HG03565 (cell line): ENCODE measurements around the gene AP1M1.

Experiments
- ATAC-seq: cut with Tn5 transposase; IDR thresholded peaks from one replicate; pipeline ENCODE4 v1.9.1; 2021; ENCODE audit warnings: mild to moderate bottlenecking, moderate library complexity; ENCODE audit not compliant: unreplicated experiment

AP1M1 gene

DNA sequence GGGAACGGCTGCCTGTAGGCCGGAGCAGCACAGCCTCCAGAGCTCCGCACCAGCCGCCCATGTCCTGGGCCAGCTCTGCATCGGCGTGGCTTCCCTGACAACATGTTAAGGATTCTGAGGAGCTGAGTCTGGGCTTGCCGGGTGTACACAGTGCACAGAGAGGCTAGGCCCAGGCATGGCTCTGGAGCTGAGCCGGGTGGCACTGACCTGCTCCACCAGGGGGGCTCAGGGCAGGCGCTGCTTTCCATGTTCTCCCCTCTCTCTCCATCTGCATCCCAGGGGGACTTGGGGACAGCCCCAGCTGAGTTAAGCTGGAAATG is 31.6 kb downstream of the AP1M1 start:
- no peak for ATAC-seq

DNA sequence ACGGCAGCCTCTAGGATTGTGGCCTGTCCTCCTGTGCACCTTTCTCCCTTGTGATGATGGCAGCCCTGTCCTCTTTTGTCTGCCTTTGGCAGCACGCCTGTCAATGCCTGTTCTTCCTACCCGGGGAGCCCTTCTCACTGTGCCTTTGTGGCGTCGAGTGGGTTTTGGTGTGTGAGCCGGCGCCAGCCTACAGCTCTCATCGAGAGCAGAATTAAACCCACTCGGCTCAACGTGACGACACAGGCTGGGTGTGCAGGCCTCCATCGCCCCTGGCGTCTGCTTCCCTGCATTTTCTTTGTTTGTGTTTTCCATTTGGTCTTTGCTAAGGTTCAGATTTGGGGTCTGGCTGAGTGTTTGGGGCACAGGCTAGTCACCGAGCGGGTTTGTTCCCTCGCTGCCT is 34.4 kb downstream of the AP1M1 start:
- ATAC-seq, result no peak

DNA sequence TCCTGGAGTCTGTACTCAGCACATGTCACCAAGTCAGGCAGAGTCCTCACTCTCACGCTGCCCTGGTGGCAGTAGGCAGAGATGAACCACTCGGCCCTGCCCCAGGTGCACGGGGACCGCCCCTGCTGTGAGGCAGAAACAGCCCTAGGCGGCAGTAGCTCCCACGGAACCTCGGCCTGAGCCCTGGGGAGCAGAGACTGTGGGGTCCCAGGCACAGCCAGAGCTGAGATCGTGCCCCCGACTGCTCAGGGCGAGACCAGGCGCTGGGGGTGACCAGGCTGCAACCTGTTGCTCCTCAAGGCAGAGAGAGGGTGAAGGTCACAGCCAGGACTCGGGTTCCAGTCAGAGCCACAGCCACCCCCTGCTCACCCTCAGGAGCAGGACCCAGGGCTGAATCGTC is 34.9 kb downstream of the AP1M1 start:
- ATAC-seq, result no peak

DNA sequence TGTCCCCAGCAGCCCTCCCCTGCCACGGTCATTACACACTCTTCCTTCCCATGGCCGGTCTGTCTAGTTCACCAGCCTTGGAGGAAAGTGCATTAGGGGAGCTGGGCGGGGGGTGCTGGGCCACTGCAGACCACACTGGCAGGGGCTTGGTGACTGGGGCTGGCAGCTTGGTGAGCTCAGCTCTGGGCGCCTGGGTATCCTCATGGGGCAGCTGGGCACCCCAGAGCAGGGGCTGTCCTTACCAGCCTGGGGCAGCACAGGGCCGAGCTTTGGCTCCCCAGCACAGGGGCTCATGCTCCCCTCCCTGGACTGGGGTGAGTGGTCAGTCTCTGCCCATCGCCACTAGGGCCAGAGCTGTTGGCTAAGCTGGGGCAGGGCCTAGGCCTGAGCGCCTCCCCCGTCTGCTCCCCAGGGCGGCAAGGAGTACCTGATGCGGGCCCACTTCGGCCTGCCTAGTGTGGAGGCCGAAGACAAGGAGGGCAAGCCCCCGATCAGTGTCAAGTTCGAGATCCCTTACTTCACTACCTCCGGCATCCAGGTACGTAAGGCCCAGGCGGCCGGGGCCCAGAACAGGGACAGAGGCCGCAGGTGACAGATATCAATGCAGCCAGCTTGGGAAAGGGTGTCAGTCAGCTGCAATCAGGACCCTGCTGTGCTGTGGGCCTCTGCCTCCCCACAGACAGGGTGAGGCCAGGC is 35.5 kb downstream of the AP1M1 start:
- ATAC-seq, result no peak

DNA sequence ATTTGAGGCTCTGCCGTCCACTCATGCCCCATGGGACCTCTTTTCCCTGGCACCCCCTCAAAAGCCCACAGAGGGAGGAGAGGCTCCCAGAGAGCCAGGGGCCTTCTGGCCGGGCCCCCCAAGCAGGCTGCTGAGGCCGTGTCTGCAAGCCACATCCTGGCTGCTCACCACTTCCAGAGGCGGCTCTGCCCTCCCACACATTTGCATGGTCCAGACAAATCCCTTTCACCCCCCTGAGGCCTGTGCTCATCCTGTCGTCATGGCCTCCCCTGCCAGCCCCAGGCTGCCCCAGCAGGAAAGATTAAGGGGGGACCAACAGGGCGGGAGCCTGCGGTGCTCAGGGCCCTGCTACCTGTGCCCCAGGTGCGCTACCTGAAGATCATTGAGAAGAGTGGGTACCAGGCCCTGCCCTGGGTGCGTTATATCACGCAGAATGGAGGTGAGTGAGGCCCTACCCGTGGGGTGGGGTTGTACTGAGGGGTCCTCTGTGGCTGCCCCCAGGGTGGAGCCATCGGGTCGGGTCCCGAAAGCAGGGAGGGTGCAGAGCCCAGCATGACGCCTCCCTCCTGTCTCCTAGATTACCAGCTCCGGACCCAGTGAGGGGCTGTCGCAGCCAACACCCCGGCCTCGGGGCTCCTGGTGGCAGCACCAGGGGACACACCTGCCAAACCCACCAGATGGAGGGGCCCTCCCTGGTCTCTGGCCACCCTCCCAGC is 36.3 kb downstream of the AP1M1 start:
- no peak for ATAC-seq

DNA sequence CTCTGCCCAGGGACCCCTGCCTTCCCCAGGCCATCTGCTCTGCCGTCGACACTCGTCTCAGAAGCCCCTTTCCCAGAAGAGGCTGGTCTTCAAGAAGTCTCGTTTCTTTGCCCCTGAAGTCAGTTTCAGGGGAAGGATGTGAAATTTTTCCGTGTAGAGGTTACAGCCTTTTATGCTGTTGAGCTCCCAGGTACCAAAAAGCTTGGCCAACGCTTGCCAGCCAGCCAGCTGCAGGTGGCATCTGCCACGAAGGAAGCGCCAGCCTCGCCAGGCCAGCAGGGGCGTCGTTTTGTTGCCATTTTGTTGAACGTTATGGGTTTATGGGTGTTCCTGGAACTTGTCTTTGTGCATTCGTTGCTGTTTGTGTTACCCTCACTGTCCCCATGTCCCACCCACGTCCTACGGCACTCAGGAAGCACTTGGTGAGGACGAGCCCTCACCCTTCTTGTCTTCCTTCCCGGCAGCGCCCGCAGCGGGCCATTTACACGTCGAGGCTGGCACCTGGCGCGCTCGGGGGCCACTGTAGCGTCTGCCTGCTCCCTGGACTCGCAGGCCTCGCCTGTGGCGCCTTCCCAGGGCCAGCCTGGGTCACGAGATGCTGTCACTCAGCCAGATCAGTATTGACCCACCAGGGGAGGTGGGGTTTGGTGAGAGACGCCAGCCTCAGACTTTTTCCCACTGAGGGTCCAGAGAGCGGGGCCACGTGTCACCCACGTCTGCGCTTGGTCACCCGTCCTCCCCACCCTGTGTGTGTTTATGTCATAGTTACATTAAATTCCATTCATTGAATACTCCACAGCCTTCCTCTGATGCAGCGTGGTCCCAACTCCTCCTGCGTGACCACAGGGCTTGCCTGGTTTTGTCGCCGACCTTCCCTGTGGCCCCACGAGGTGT is 37.1 kb downstream of the AP1M1 start:
- no peak for ATAC-seq

DNA sequence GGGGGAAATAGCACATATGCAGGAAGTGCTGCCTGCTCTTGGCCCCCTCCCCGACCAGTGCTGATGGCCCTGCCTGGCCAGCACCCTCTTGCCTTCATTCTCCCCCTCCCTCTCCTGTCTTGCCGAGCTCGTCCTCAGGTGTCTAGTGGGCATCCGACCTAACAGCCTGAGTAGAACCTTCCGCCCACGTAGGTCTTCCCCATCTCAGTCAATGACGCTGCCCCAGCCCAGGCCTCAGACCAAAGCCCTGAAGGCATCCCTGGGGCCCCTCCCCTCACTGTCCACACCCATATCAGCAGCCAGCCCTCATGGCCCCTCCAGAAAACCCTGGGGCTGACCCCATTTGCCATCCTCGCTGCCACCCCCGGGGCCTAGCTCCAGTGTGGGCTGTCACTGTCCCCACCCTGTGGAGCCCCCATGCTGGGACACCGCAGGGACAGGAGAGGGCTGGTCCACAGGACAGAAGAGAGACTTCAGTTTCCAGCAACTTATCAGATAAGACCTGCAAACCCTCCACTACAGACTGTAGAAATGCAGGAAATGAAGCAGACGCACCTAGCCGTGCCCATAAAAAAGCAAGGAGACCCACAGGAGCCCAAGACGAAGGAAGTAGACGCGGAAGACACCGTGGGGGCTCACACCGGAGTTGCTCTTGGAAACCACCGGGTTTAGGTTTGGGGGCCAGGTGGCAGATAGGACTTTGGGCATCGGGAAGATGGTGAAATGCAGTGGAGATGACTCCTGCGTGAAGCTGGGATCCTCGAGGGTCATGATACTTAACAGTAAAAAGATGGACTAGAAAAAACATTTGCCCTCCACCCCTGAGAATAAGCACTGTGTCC is 38.3 kb downstream of the AP1M1 start:
- ATAC-seq, result no peak

DNA sequence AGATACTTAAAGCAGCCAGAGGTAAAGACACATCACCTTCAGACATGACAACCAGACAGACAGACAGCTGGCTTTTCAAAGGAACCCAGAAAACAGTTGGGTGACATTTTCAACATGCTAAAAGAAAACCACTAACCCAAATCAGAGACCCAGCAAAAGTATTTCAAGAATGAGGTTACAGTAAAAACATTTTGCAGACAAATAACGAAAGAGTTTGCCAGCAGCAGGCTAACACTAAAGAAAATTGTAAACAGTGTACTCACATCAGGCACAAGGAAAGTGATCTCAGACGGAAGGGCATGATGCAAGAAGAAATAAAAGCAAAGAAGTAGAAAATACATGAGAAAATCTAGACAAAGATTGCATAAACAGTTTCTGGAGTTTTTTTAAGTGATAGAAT is 46.4 kb downstream of the AP1M1 start:
- ATAC-seq, result no peak

DNA sequence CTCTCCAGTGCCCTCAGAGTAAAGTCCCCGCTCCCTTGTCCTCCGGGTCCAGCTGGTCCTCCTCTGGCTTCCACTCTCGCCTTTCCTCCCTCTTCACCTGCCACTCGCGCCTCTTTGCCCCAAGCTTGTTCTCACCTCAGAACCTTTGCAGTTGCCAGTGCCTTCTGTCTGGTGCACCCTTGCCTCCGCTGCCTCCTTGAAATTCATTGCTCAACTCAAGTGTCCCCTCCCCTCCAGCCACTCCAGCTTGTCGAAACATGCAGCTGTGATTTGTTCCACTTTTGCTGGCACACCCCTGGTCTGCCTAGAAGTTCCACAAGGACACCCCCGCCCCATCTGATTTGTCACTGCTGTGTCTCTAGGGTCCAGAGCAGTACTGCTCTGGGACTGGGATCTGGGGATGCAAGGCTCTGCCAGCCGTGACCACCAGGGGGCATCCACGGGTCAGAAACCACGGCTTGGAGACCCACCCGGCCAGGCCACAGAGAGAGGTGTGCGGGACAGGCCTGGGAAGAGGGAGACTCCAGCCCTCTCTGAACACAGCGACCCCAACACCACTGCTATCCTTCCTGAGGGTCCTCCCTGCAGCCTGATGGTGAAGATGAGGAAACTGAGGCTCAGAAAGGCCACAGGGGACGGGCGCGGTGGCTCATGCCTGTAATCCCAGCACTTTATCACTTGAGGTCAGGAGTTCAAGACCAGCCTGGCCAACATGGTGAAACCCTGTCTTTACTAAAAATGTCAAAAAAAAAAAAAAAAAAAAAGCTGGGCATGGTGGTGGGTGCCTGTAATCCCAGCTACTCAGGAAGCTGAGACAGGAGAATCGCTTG is 49.9 kb downstream of the AP1M1 start:
- no peak for ATAC-seq

DNA sequence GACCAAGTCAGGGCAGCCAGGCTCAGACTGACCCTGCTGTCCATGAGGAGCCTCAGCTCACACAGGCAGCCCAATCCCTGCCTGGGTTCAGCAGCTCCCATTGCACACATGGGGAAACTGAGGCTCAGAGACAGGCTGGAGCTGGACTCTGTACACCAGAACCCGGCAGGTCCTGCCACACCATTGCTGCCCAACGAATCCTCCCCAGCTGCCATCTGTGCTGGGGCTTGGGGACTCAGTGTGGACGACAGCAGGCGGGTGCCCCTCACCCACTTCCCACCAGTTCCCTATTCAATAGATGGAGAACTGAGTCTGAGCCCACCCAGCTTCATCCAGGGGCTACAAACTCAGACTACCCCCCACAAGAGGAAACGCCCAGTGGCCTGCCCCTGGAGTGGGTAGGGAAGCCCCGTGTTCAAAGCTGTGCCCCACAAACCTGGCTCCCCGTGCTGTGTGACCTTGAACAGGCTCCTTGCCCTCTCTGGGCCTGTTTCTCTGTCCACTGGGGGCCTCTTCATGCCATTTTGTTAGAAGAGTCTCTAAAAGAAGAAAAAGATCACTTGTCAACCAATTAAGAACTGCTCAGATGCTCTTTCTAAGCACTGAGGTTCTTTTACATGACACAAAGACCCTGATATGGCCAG is 50.8 kb downstream of the AP1M1 start:
- ATAC-seq, result no peak

DNA sequence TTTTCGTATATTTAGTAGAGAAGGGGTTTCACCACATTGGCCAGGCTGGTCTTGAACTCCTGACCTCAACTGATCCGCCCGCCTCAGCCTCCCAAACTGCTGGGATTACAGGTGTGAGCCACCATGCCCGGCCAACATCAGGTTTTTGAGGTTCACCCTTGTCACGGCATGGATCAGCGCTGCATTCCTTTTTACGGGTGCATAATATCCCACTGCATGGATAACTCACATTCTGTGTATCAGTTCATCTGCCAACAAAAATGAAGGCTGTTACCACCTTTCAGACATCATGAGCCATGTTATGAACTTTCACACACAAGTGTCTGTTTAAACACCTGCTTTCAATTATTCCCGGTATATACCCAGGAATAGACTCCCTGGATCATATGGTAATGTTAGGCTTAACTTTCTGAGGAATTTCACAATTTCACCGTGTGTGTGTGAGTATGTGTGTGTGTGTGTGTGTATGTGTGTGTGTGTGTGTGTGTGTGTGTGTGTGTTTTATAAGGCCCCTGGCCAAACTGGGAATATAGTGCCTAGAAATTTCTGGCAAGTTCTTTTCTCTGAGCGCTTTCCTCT is 52.2 kb downstream of the AP1M1 start:
- no peak for ATAC-seq

DNA sequence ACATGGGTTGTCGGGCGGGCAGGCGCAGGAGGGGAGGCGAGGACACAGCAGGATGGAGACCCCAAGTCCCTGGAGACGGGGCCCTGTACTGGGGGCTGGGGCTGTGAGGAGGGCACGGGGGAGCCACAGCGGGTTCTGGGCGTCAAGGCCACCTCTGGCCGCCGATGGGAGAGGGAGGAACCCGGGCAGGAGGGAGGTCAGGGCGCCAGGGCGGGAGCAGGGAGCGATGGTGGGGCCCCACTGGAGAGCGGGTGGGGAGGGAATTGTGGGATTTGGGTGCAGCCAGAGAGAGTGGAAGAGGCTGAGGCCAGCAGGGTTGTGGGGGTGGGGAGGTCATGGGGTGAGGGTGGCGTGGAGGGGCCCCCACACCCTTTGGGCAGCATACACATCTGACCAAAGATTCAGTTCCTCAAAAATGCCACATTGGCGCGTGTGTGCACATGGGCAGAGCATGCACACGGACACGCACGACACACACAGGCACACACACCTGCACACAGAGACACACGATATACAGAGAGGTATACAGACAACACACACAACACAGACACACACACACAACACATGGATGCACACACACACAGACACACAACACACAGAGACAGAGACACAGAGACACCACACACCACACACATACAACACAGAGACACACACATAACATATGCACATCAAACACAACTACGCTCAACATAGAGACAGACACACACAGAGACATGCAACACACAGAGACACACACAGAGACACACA is 54.9 kb downstream of the AP1M1 start:
- ATAC-seq, result no peak

DNA sequence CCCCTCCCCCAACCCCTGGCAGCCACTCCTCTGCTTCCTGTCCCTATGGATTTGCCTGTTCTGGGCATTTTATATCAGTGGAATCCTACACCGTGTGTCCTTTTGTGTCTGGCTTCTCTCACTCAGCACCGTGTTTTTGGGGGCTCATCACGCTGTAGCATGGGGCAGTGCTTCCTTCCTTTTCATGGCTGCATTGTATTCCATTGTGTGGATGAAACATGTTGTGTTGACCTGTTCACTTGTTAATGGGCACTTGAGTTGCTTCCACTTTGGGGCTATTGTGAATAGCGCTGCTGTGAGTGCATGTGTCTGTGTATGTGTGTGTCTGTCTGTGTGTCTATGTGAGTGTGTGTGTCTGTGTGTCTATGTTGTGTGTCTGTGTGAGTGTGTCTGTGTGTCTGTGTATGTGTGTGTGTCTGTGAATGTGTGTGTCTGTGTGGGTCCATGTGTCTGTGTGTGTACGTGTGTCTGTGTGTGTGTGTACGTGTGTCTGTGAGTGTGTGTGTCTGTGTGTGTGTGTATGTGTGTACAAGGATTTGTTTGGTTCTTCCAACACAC is 57.2 kb downstream of the AP1M1 start:
- ATAC-seq, result no peak

DNA sequence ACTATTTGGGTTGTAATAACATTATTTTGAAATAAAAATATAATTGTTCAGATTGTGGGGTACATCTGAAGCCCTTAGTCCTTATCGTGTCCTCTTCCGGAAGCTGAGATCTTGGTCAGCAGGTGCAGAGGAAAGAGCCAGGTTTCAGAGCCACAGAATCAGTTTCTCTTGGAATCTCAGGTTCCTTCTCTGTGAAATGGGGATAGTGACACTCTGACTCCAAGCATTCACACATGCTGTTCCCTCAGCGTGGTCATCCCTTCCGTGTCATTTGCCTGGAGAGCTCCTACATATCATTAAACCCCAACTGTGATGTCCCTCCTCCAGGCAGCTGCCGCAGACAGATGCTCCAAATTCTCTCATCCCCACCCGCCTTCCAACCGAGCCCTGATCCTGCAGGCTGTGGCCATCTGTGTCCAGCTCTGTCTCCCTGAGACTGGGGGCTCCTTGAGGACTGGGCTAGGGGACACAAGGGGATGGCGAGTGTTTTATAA is 59.8 kb downstream of the AP1M1 start:
- no peak for ATAC-seq

DNA sequence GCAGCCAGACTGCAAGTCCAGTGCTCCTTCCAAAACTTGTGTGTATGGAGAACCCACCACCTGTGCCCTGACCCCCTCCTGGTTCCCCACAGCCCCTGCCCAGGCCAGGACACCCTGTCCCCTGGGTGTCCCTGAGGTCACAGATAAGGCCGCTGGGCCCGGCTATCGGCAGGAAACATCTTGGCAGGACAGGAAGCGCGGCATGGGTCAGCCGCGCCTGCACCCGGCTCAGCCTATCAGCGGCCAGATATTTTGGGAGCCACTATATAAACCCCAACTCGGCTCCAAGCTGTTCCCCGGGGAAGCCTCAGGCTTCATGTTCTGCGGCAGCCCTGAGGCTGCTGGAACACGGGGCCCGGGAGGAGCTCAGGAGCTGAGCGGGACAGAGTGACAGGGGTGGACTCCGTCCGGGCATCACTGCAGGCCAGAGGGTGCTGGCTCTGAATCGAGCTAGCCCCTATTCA is 60.8 kb downstream of the AP1M1 start:
- ATAC-seq, result no peak

DNA sequence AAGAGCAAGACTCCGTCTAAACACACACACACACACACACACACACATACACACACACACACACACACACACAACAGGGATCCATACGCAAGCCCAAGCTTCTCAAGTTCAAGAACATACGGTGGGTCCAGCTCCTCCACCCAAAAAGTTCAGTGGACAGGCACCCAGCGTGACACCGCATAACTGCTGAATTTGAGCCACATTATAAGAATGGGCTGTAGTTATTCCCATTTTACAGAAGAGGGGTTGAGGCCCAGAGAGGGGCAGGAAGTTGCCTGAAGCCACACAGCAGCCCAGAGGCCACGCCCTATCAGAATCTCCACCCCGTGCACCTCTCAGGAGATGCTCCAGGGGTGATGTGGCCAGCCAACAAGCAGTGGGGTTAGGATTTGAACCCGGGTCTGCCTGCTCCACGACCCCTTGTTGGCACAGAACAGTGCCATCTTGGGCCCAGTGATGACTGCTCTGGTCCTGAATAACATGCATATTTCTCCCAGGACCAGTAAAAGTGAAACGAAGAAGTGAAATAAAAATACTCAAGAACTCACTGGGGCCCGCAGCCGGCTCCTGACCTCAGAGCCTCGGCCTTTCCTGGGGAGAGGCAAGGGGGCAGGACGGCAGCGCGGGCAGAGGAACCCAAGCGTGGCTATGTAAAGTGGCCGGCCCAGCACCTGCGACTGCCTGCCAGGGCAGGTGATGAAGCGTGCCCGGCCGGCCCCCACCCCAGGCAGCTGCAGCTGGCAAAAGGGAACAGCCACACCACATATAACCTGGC is 61.9 kb downstream of the AP1M1 start:
- no peak for ATAC-seq

DNA sequence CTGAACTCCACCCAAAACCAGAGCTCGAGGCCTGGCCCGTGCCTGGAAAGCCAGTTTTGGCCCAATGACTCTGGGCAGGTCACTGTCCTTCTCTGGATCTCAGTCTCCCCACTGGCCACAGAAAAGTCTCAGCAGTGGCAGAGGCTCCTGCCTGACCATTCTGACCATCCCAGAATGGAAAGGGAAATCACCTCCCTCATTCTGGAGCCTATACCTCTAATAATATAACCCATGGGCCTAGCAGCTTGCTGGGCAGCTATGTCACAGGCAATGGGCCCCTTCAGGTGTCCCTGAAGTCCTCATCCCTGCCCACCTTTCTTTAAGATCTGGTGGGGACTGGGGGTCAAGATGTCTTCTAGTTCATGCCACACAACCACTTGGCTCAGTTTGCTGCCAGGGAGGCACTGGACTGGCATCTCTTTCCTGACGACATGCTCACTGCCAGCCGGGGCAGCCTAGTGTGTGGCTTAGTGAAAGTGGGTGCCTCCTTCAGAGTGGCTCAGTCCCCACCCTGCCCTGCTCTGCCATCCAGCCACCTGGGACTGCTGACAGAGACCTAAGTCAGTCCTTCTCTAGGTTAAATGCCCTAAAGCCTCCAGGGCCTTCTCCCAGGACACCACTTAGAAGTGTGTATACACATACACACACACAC is 62.6 kb downstream of the AP1M1 start:
- ATAC-seq, result no peak
